GM20431 (cell line): ENCODE measurements around the gene ADGRV1.
"Not testable (repeated sequence)": the region's sequence is repeated elsewhere in the genome, so short reads cannot be mapped to it uniquely, and the experiment has no call there.

ENCODE experiments used
- in situ Hi-C: fragments of 300-500 bp; cut with MseI, MboI; formaldehyde crosslinking; loops from one replicate; pipeline ENCODE4 v1.15.0; 2020; ENCODE audit warnings: low sequenced_read_pairs; ENCODE audit not compliant: unreplicated experiment

ADGRV1 gene

GRCh38 chr5:90792725-90793124 is 234.1 kb downstream of the ADGRV1 start:
- in situ Hi-C loops = loop anchor here (25.0 kb wide), 1 partner anchor 355 kb away; no protein-coding TSS in a partner anchor

GRCh38 chr5:90793183-90793582 is 234.6 kb downstream of the ADGRV1 start:
- in situ Hi-C loops = loop anchor here (25.0 kb wide), 1 partner anchor 356 kb away; no protein-coding TSS in a partner anchor

GRCh38 chr5:90796919-90797318 is 238.3 kb downstream of the ADGRV1 start:
- in situ Hi-C loops = loop anchor here (25.0 kb wide), 1 partner anchor 360 kb away; no protein-coding TSS in a partner anchor

DNA sequence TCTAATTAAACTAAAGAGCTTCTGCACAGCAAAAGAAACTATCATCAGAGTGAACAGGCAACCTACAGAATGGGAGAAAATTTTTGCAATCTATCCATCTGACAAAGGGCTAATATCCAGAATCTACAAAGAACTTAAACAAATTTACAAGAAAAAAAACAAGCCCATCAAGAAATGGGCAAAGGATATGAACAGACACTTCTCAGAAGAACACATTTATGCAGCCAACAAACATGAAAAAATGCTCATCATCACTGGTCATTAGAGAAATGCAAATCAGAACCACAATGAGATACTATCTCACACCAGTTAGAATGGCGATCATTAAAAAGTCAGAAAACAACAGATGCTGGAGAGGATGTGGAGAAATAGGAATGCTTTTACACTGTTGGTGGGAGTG is 241.5 kb downstream of the ADGRV1 start:
- in situ Hi-C loops = not testable (repeated sequence)

DNA sequence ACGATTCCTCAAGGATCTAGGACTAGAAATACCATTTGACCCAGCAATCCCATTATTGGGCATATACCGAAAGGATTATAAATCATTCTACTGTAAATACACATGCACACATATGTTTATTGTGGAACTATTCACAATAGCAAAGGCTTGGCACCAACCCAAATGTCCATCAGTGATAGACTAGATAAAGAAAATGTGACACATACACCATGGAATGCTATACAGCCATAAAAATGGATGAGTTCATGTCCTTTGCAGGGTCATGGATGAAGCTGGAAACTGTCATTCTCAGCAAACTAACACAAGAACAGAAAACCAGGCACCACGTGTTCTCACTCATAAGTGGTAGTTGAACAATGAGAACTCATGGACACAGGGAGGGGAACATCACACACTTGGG is 241.9 kb downstream of the ADGRV1 start:
- in situ Hi-C loops = not testable (repeated sequence)

DNA sequence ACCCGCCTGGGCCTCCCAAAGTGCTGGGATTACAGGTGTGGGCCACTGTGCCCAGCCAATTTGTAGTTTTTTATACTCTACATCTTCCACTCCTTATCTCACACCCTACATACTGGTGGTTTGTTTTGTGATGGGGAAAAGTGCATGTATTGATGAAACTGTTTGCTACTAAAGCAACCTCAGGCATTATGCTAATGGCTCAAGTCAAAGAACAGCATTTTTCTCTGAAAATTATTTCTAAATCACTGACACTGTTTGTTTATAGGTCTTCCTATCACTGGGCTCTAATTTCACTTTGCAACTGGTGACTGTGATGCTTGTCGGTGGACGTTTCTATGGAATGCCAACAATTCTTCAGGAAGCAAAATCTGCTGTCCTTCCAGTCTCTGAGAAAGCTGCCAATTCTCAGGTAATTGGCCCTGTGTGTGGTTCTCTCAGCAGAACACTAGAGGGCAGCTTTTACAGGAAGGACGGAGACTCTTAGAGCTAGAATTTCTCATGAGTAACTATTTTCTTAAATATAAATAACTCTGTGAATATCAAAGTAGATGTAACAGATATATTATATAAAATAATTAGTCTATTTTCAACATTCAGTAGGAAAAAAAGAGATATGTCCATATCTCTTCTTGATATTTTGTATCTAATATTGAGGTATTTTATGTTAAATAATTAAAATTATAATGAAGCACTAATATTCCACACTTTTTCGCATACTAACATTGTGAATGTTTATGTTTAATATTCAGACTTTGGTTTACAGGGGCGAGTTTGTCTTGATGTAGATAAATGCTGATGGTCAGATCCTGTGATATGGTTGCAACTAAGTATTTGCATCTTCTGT is 244.1 kb downstream of the ADGRV1 start:
- in situ Hi-C loops = no loop called here

GRCh38 chr5:90803381-90803780 is 244.8 kb downstream of the ADGRV1 start:
- in situ Hi-C loops = no loop called here

GRCh38 chr5:90803876-90804275 is 245.3 kb downstream of the ADGRV1 start:
- in situ Hi-C loops = no loop called here

GRCh38 chr5:90807496-90807895 is 248.9 kb downstream of the ADGRV1 start:
- in situ Hi-C loops = no loop called here

DNA sequence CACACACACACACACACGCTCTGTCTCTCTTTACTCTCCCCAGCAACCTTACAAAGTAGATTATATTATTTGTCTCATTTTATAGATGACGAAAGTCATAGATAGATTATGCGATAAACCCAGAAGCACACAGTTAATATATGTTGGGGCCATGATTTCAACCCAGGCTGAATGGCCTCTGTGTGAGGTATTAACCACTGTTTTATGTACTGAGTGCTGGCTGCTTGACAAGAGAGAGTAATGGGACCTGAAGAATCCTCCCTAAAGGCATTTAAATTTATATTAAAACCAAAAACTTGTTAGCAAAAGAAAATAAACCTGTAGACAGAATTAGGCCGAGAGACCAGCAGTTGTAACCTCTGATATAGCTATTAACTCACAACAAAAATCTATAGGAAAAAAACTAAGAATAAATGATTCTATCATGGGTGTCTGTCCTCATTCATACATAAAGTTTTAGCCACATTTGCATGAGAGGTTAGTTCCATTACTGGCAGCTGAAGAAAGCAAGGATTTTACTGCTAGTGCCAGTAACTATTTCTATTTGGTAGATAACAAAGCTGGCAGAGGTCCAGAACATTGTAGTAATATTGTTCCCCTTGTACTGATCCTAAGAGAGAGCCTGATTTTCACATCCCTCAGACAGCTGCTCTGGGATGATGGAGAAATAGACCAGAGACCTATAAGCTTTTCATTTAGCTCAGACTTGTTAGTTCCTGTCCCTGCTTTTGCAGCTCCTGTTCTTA is 250.9 kb downstream of the ADGRV1 start:
- in situ Hi-C loops = no loop called here

- in situ Hi-C loops = no loop called here
Observed at GRCh38 chr5:90810211-90810610, 251.6 kb downstream of the ADGRV1 start.

GRCh38 chr5:90813392-90813791 is 254.8 kb downstream of the ADGRV1 start:
- in situ Hi-C loops = no loop called here

DNA sequence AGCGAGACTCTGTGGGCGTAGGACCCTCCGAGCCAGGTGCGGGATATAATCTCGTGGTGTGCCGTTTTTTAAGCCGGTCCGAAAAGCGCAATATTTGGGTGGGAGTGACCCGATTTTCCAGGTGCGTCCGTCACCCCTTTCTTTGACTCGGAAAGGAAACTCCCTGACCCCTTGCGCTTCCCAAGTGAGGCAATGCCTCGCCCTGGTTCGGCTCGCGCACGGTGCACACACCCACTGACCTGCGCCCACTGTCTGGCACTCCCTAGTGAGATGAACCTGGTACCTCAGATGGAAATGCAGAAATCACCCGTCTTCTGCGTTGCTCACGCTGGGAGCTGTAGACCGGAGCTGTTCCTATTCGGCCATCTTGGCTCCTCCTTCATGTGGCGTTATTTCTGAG is 263.5 kb downstream of the ADGRV1 start:
- in situ Hi-C loops = not testable (repeated sequence)

DNA sequence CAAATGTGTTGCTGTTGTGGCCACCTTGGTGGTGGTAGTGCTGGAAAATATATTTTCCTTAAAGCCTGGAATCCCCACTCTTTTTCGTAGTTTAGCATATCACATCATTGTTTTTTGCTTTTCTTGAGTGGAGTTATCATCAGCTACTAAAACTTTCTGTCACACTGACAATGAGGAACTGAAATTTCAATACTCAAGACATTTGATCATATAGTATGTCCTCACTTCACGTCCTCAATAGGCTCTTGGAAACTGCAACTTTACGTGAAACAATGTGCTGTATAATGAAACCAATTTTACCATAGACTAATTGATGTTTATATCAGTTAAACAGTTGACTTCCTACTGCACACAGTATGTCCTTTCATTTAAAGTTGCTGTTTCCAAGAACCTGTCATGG is 265.8 kb downstream of the ADGRV1 start:
- in situ Hi-C loops = no loop called here

DNA sequence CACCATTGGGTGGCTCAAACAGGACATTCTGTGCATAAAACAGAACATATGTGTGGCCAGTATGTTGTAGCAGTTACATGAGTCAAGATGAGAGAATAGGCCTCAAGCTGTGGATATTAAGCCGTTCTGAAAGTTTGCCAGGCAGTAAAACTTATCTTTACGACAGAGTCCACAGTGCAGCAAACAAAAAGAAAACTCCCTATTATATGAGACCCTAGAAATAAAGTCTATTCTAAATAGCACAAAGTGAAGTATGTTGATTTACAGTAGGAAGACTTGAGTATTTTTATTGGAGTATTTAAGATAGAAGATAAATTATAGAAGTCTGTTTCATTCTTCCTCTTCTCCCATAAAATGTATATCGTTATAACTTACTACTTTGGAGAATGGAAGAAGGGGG is 271.5 kb downstream of the ADGRV1 start:
- in situ Hi-C loops = no loop called here

GRCh38 chr5:90833753-90834152 is 275.2 kb downstream of the ADGRV1 start:
- in situ Hi-C loops = no loop called here

- in situ Hi-C loops = no loop called here
Observed at GRCh38 chr5:90834711-90835110, 276.1 kb downstream of the ADGRV1 start.

DNA sequence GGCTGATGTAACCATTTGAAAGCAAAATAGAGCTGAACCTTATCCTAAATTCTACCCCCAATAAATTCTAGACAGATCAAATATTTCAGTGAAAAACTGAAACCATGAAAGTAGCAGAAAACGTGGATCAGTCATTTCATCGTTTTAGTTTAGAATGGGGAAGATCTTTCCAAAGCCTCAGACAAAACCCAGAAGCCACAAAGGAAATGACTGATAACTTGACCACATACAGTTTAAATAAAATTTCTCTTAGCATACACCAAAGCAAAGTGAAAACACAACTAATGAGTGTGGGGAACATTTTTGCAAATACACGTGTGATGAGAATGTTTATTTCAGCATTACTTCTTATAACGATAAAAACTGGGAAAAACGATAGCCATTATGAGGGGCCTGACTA is 284.8 kb downstream of the ADGRV1 start:
- in situ Hi-C loops = no loop called here

GRCh38 chr5:90844931-90845330 is 286.3 kb downstream of the ADGRV1 start:
- in situ Hi-C loops = no loop called here

GRCh38 chr5:90845723-90846554 is 287.3 kb downstream of the ADGRV1 start:
- in situ Hi-C loops = no loop called here
